A673 (cell line): ENCODE measurements around the gene SLC38A8. TPM values are rescaled to one million over a fixed set of nuclear protein-coding genes. Genes with fewer than 3 reads are reported as not detected.

ENCODE experiments used
- BruUV-seq: library from RNA; stranded (reverse); fragments of 400-500 nt; replicated peaks from 2 replicates; lab custom pipeline; 2021; lab: Mats Ljungman, UMichigan
- CTCF ChIA-PET: fragments of 300-600 bp; sonication (Branson Sonifier 250); formaldehyde crosslinking; loops from one replicate; lab custom pipeline; 2022; ENCODE audit warnings: antibody characterized with exemption; lab: Charles Lee
- POLR2A ChIA-PET: fragments of 300-600 bp; sonication (Branson Sonifier 250); formaldehyde crosslinking; loops from one replicate; lab custom pipeline; 2022; ENCODE audit warnings: antibody characterized with exemption; ENCODE audit not compliant: low non-redundant PET; lab: Charles Lee
- DNase-seq: peaks from one replicate; pipeline ENCODE4 v3.0.0-alpha.2; 2015; ENCODE audit warnings: low spot score
- H3K27ac ChIP-seq: fragments of 200-600 bp; sonication (generic); 2 replicates; pipeline ENCODE4 v1.5.1; 2016; ENCODE audit warnings: mixed run types, low read depth, mild to moderate bottlenecking, mixed read lengths, antibody characterized with exemption, low read length; ENCODE audit not compliant: poor library complexity, severe bottlenecking
- H3K27me3 ChIP-seq: fragments of 200-600 bp; sonication (generic); replicated peaks from 2 replicates; pipeline ENCODE4 v1.6.1; 2017; ENCODE audit warnings: mixed run types, low read depth, mild to moderate bottlenecking, mixed read lengths, antibody characterized with exemption, low read length; ENCODE audit not compliant: insufficient read depth, poor library complexity
- H3K36me3 ChIP-seq: fragments of 200-600 bp; sonication (generic); 2 replicates; pipeline ENCODE4 v1.6.1; 2016; ENCODE audit warnings: mixed run types, mild to moderate bottlenecking, mixed read lengths, antibody characterized with exemption, low read length; ENCODE audit not compliant: insufficient read depth, poor library complexity, severe bottlenecking
- H3K4me1 ChIP-seq: fragments of 200-600 bp; sonication (generic); 2 replicates; pipeline ENCODE4 v1.6.1; 2017; ENCODE audit warnings: mixed run types, mild to moderate bottlenecking, mixed read lengths, antibody characterized with exemption, low read length; ENCODE audit not compliant: insufficient read depth, poor library complexity, severe bottlenecking
- H3K4me3 ChIP-seq: fragments of 200-600 bp; sonication (generic); 2 replicates; pipeline ENCODE4 v1.5.1; 2016; ENCODE audit warnings: low read depth, mixed run types, mild to moderate bottlenecking, mixed read lengths, low read length; ENCODE audit not compliant: poor library complexity, severe bottlenecking
- H3K9me3 ChIP-seq: fragments of 200-600 bp; sonication (generic); 2 replicates; pipeline ENCODE4 v1.6.1; 2016; ENCODE audit warnings: mixed run types, low read depth, mild to moderate bottlenecking, mixed read lengths, antibody characterized with exemption, low read length; ENCODE audit not compliant: poor library complexity, severe bottlenecking
- CTCF ChIP-seq: fragments of 300-800, 200-600 bp; sonication (generic); conservative IDR thresholded peaks from 2 replicates; pipeline ENCODE4 v1.5.1; 2017; ENCODE audit warnings: low read depth, mild to moderate bottlenecking, antibody characterized with exemption, low read length, moderate library complexity, mixed read lengths
- EZH2 ChIP-seq: fragments of 200-600 bp; sonication (generic); IDR thresholded peaks from 2 replicates; pipeline ENCODE4 v1.6.1; 2017; ENCODE audit warnings: borderline replicate concordance, low read depth, mild to moderate bottlenecking, mixed read lengths, antibody characterized with exemption, low read length; ENCODE audit not compliant: poor library complexity, severe bottlenecking
- intact Hi-C: fragments of 100-400 bp; cut with micrococcal nuclease; formaldehyde crosslinking; loops from one replicate; pipeline ENCODE4 v1.10.0; 2022; ENCODE audit not compliant: unreplicated experiment
- total RNA-seq: library from RNA; stranded (reverse); gene quantifications from 2 replicates; pipeline ENCODE4 v1.2.3, GENCODE V29; 2021

Gene SLC38A8
- total RNA-seq, 1 experiment from 2014 or later: not detected

DNA sequence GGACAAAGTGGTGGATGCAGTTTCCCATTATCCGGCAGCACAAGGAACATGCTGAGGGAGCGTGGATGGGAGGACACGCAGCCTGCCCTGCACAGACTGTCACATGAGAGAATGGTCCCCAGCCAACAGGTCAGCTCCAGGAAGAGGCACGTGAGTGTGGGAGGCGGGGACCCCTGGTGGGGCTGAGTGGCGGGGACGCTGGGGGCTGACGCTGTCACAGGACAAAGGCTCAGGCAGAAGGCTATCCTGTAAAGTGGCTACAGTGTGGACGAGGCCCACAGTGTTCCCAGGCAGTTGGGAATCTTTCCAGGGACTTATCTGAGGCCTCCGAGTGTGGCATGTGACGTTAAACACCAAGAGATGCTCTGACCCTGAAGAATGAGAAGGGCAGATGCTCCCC lies 43.7 kb upstream of the SLC38A8 start:
- DNase-seq: no peak
- no TSS peak for BruUV-seq
- Histone ChIP-seq H3K4me1 (no peaks in the 10 kb centered on the region), H3K9me3 (no peaks in the 10 kb centered on the region), H3K27me3 (no peaks in the 10 kb centered on the region), H3K36me3 (peaks cover 43% of the 10 kb centered on the region), H3K27ac (no peak overlapping the region), H3K4me3 (no peak overlapping the region)
- TF ChIP-seq EZH2 (no peak), CTCF (no peak)
- intact Hi-C loops: loop anchor here (5.0 kb wide), 1 partner anchor 91 kb away; no protein-coding TSS in a partner anchor
- ChIA-PET CTCF (no interaction called here), POLR2A (no interaction called here)

- ChIA-PET CTCF (no interaction called here), POLR2A (no interaction called here)
- no peaks in the 10 kb centered on the region for H3K4me1 ChIP-seq
- H3K4me3 ChIP-seq: no peak overlapping the region
- no peak for DNase-seq
- no peak overlapping the region for H3K27ac ChIP-seq
- no peaks in the 10 kb centered on the region for H3K27me3 ChIP-seq
- TF ChIP-seq CTCF (no peak), EZH2 (no peak)
- no TSS peak for BruUV-seq
- H3K9me3 ChIP-seq: no peaks in the 10 kb centered on the region
- H3K36me3 ChIP-seq: peaks cover 40% of the 10 kb centered on the region
- intact Hi-C loops: loop anchor here (5.0 kb wide), 1 partner anchor 92 kb away; no protein-coding TSS in a partner anchor
These were observed 43.2 kb upstream of the SLC38A8 start for GRCh38 chr16:84085773-84086172.

DNA sequence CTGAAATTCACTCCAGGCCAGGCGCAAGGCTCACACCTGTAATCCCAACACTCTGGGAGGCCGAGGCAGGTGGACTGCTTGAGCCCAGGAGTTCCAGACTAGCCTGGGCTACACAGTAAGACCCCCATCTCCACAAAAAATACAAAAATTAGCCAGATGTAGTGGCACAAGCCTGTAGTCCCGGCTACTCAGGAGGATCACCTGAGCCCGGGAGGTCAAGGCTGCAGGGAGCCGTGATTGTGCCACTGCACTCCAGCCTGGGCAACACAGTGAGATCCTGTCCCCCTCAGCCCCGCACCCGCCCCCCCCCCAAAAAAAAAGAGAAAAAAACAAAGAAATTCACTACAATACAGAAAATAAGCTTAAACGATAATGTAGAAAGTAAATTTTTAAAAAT lies 42.7 kb upstream of the SLC38A8 start:
- Histone ChIP-seq H3K4me3 (no peak overlapping the region), H3K4me1 (no peaks in the 10 kb centered on the region), H3K27me3 (no peaks in the 10 kb centered on the region), H3K27ac (no peak overlapping the region), H3K9me3 (no peaks in the 10 kb centered on the region), H3K36me3 (peaks cover 35% of the 10 kb centered on the region)
- ChIA-PET POLR2A (no interaction called here), CTCF (interaction anchor here (0.6 to 1.6 kb wide), 5 partner anchors 31 to 399 kb away, joined by 3 to 5 read pairs (median 3); partner anchors contain the start of genes MBTPS1 and TAF1C)
- BruUV-seq: no TSS peak
- no peak for TF ChIP-seq CTCF
- intact Hi-C loops: loop anchor here (5.0 kb wide), 1 partner anchor 92 kb away; no protein-coding TSS in a partner anchor
- no peak for DNase-seq
